ENCODE results near the gene MARVELD1. TPM values are rescaled to one million over a fixed set of nuclear protein-coding genes. Genes with fewer than 3 reads are reported as not detected.
A peak's percentile ranks its signal among the peaks of the same experiment; 100 is the strongest.

Gene MARVELD1
- total RNA-seq, 1 experiment from 2014 or later = 53.1 TPM

GRCh38 chr10:97684866-97685394, 28.6 kb upstream of the MARVELD1 start:
- in situ Hi-C loops (cut with HindIII; ENCODE audit: low pct_unique_long_range_greater_than_20kb, low sequenced_read_pairs) (loop anchor here (5.0 kb wide), 1 partner anchor 42 kb away; no protein-coding TSS in a partner anchor), intact Hi-C loops (cut with micrococcal nuclease; ENCODE audit: unreplicated experiment) (no loop called here)
- Histone ChIP-seq H3K4me3 (ENCODE audit: low read depth in 2 of 2, low read length in 2 of 2) (peak overlapping the region in 1 of 2 experiments; percentile 73; a peak in 1 of 4 replicates), H3K36me3 (ENCODE audit: control insufficient read depth, insufficient read depth, low read length) (no peaks in the 10 kb centered on the region), H3K27me3 (ENCODE audit: control insufficient read depth, insufficient read depth, low read length) (no peaks in the 10 kb centered on the region), H3K4me1 (ENCODE audit: control insufficient read depth, insufficient read depth, low read length) (peaks cover 35% of the 10 kb centered on the region), H3K9me3 (ENCODE audit: control insufficient read depth, insufficient read depth, low read depth, low read length) (no peaks in the 10 kb centered on the region), H3K27ac (ENCODE audit: low read length) (peak overlapping the region; percentile 23; the same call in 1 of the 2 replicates)
- CTCF ChIA-PET = interaction anchor here (0.7 kb wide), 1 partner anchor 16 kb away, joined by 5 read pairs; no protein-coding TSS in a partner anchor
- no peak for TF ChIP-seq SIN3A (IDR thresholded peaks at IDR 0.05; ENCODE audit: borderline replicate concordance, insufficient read depth, low read depth, low read length)
- TF ChIP-seq CTCF (IDR thresholded peaks at IDR 0.05) = no peak
- no peak for TF ChIP-seq TCF7L2 (IDR thresholded peaks at IDR 0.05; ENCODE audit: low read depth, low read length)
- TF ChIP-seq REST (IDR thresholded peaks at IDR 0.05; ENCODE audit: insufficient read depth in 1 of 2, low read depth in 2 of 2, low read length in 1 of 2) = no peak
- no peak for TF ChIP-seq POLR2AphosphoS5 (IDR thresholded peaks at IDR 0.05; ENCODE audit: low read depth, low read length)
- no peak for DNase-seq (ENCODE audit: low read depth, low spot score)
- no TSS peak for BruUV-seq (replicated peaks)
- POLR2A ChIA-PET = interaction anchor here (0.7 kb wide), 1 partner anchor 39 kb away, joined by 13 read pairs; no protein-coding TSS in a partner anchor
- ATAC-seq = no peak

- Histone ChIP-seq H3K36me3 (ENCODE audit: control insufficient read depth, insufficient read depth, low read length) (no peaks in the 10 kb centered on the region), H3K9me3 (ENCODE audit: control insufficient read depth, insufficient read depth, low read depth, low read length) (no peaks in the 10 kb centered on the region), H3K27ac (ENCODE audit: low read length) (no peak overlapping the region), H3K4me3 (ENCODE audit: low read depth in 2 of 2, low read length in 2 of 2) (peak overlapping the region in 1 of 2 experiments; percentile 73; a peak in 3 of 4 replicates), H3K27me3 (ENCODE audit: control insufficient read depth, insufficient read depth, low read length) (no peaks in the 10 kb centered on the region), H3K4me1 (ENCODE audit: control insufficient read depth, insufficient read depth, low read length) (peaks cover 35% of the 10 kb centered on the region)
- POLR2A ChIA-PET = no interaction called here
- DNase-seq (ENCODE audit: low read depth, low spot score) (no peak), ATAC-seq (no peak)
- CTCF ChIA-PET = interaction anchor here (0.6 to 2.2 kb wide), 3 partner anchors 16 to 60 kb away, joined by 3 to 13 read pairs (median 5); no protein-coding TSS in a partner anchor
- in situ Hi-C loops (cut with HindIII; ENCODE audit: low pct_unique_long_range_greater_than_20kb, low sequenced_read_pairs) = loop anchor here (5.0 kb wide), 1 partner anchor 42 kb away; no protein-coding TSS in a partner anchor
- intact Hi-C loops (cut with micrococcal nuclease; ENCODE audit: unreplicated experiment) = no loop called here
- TF ChIP-seq TCF7L2 (IDR thresholded peaks at IDR 0.05; ENCODE audit: low read depth, low read length) (no peak), SIN3A (IDR thresholded peaks at IDR 0.05; ENCODE audit: borderline replicate concordance, insufficient read depth, low read depth, low read length) (no peak), POLR2AphosphoS5 (IDR thresholded peaks at IDR 0.05; ENCODE audit: low read depth, low read length) (no peak), CTCF (IDR thresholded peaks at IDR 0.05) (no peak; the same call in 1 of the 2 replicates), REST (IDR thresholded peaks at IDR 0.05; ENCODE audit: insufficient read depth in 1 of 2, low read depth in 2 of 2, low read length in 1 of 2) (no peak)
- BruUV-seq (replicated peaks) = TSS peak; percentile 72
These were observed 28.1 kb upstream of the MARVELD1 start for GRCh38 chr10:97685395-97685958.

Measured in Panc1 (cell line).